MCF 10A (cell line): ENCODE results near the gene SFXN4. TPM values are rescaled to one million over a fixed set of nuclear protein-coding genes. Genes with fewer than 3 reads are reported as not detected.
"Not testable (repeated sequence)": the region's sequence is repeated elsewhere in the genome, so short reads cannot be mapped to it uniquely, and the experiment has no call there.

ENCODE experiments used
- BruUV-seq: library from RNA; stranded (reverse); fragments of 400-500 nt; replicated peaks from 2 replicates; lab custom pipeline; 2021; lab: Mats Ljungman, UMichigan
- CTCF ChIA-PET: fragments of 300-600 bp; sonication (Branson Sonifier 250); formaldehyde crosslinking; extraction: SDS; loops from one replicate; lab custom pipeline; 2021; ENCODE audit warnings: antibody characterized with exemption, inconsistent platforms; lab: Yijun Ruan, JAX
- POLR2A ChIA-PET: fragments of 300-600, 350-650 bp; sonication (Branson Sonifier 250); formaldehyde crosslinking; extraction: SDS; loops from one replicate; lab custom pipeline; 2020; ENCODE audit warnings: antibody characterized with exemption, inconsistent platforms; lab: Yijun Ruan, JAX
- DNase-seq: peaks from one replicate; pipeline ENCODE4 v3.0.0-alpha.2; 2018; ENCODE audit not compliant: unreplicated experiment
- H3K27ac Mint-ChIP-seq: one replicate; pipeline ENCODE4 v1.8.0; 2022; ENCODE audit warnings: mild to moderate bottlenecking, low read depth, mixed read lengths; ENCODE audit not compliant: unreplicated experiment
- H3K27me3 Mint-ChIP-seq: one replicate; pipeline ENCODE4 v1.8.0; 2022; ENCODE audit warnings: mixed read lengths; ENCODE audit not compliant: insufficient read depth, unreplicated experiment
- H3K36me3 Mint-ChIP-seq: one replicate; pipeline ENCODE4 v1.8.0; 2022; ENCODE audit warnings: mild to moderate bottlenecking, moderate library complexity, mixed read lengths; ENCODE audit not compliant: insufficient read depth, unreplicated experiment
- H3K4me1 Mint-ChIP-seq: one replicate; pipeline ENCODE4 v1.8.0; 2022; ENCODE audit warnings: mixed read lengths; ENCODE audit not compliant: insufficient read depth, unreplicated experiment
- H3K4me3 Mint-ChIP-seq: one replicate; pipeline ENCODE4 v1.8.0; 2022; ENCODE audit warnings: mild to moderate bottlenecking, moderate library complexity, mixed read lengths; ENCODE audit not compliant: unreplicated experiment
- H3K9me3 Mint-ChIP-seq: one replicate; pipeline ENCODE4 v1.8.0; 2022; ENCODE audit warnings: mixed read lengths; ENCODE audit not compliant: unreplicated experiment
- intact Hi-C: fragments of 100-400 bp; cut with micrococcal nuclease; formaldehyde crosslinking; loops from 2 replicates; pipeline ENCODE4 v1.14.1; 2022
- total RNA-seq: library from RNA; stranded (reverse); gene quantifications from 2 replicates; pipeline ENCODE4 v1.2.3, GENCODE V29; 2022
- TF ChIP-seq, protein P1 (sequence below): fragments of 200-600 bp; IDR thresholded peaks from one replicate; pipeline ENCODE4 v1.8.0; 2022; ENCODE audit warnings: antibody characterized with exemption, mild to moderate bottlenecking; ENCODE audit not compliant: unreplicated experiment

SFXN4 gene
- total RNA-seq, 1 experiment from 2014 or later: 44.7 TPM

GRCh38 chr10:119115926-119116325, 49.6 kb downstream of the SFXN4 start:
- Mint-ChIP-seq H3K27ac (no peak overlapping the region), H3K4me3 (no peak overlapping the region), H3K36me3 (peaks cover 71% of the 10 kb centered on the region), H3K9me3 (no peaks in the 10 kb centered on the region), H3K4me1 (peaks cover 15% of the 10 kb centered on the region), H3K27me3 (no peaks in the 10 kb centered on the region)
- DNase-seq: no peak
- BruUV-seq: no TSS peak
- TF ChIP-seq, protein P1, sequence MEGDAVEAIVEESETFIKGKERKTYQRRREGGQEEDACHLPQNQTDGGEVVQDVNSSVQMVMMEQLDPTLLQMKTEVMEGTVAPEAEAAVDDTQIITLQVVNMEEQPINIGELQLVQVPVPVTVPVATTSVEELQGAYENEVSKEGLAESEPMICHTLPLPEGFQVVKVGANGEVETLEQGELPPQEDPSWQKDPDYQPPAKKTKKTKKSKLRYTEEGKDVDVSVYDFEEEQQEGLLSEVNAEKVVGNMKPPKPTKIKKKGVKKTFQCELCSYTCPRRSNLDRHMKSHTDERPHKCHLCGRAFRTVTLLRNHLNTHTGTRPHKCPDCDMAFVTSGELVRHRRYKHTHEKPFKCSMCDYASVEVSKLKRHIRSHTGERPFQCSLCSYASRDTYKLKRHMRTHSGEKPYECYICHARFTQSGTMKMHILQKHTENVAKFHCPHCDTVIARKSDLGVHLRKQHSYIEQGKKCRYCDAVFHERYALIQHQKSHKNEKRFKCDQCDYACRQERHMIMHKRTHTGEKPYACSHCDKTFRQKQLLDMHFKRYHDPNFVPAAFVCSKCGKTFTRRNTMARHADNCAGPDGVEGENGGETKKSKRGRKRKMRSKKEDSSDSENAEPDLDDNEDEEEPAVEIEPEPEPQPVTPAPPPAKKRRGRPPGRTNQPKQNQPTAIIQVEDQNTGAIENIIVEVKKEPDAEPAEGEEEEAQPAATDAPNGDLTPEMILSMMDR: no peak
- CTCF ChIA-PET: interaction anchor here (1.0 to 1.1 kb wide), 2 partner anchors 9 to 302 kb away, joined by 5 read pairs; no protein-coding TSS in a partner anchor
- POLR2A ChIA-PET: interaction anchor here (0.6 to 2.8 kb wide), 4 partner anchors 11 to 377 kb away, joined by 3 to 8 read pairs (median 4); partner anchors contain the start of gene SFXN4
- intact Hi-C loops: no loop called here

DNA sequence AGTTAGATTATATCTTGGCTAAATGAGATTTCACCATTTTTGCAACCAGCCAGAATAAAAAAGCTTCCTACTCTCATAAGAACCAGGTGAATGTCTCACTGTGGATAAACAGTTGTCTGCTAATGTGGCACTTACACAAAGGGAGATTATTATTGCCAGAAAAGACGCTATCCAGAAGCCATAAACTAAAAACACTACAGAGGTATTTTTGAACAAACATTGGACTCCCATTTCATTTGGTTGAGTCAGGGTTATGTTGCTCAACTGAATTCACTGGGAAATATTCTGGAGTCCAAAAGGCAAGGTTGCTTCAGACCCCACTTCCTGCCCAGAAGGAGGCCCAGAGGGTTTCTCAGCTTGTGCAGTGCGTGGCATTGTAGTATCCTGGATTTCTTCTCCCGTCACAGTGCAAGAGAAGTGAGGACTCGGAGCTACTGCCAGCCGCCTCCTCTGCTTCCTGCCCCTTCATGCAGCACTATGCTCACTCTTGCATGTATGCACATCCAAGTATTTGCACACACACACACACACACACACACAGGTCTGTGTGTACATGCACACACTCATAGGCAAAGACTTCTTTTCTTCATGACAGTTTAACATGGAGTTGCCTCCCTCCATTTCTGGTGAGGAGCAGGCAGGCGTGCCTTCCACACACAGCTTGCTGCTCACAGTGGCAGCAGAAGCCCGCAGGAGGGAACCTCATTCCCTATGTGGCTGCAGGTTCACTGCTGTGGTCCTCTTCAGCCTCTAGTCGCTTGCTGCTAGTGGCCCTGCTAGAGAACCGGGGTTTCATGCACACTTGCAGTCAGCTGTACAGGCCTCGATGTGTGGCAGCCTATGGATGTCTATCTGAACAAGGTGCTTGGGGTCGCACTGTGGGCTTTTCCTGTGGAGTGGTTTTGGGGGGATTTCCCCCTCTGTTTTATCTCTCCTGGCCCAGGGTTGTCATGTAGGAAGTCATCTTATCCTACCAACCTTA, 51.5 kb downstream of the SFXN4 start:
- intact Hi-C loops: no loop called here
- Mint-ChIP-seq H3K9me3 (no peaks in the 10 kb centered on the region), H3K4me1 (peaks cover 15% of the 10 kb centered on the region), H3K36me3 (peaks cover 69% of the 10 kb centered on the region), H3K27me3 (no peaks in the 10 kb centered on the region), H3K4me3 (peak overlapping the region; percentile 41), H3K27ac (peak overlapping the region; percentile 83)
- DNase-seq: peak; percentile 96
- CTCF ChIA-PET: interaction anchor here (0.5 to 0.9 kb wide), 3 partner anchors 9 to 92 kb away, joined by 3 to 5 read pairs (median 3); no protein-coding TSS in a partner anchor
- TF ChIP-seq, protein P1: no peak
- POLR2A ChIA-PET: interaction anchor here (0.6 to 2.8 kb wide), 10 partner anchors 9 to 671 kb away, joined by 3 to 15 read pairs (median 4); partner anchors contain the start of gene DENND10
- no TSS peak for BruUV-seq

GRCh38 chr10:119112056-119112455, 53.5 kb downstream of the SFXN4 start:
- ChIA-PET CTCF (no interaction called here), POLR2A (interaction anchor here (0.8 to 2.3 kb wide), 2 partner anchors 8 to 11 kb away, joined by 3 to 15 read pairs; partner anchors contain the start of gene DENND10)
- no peaks in the 10 kb centered on the region for H3K9me3 Mint-ChIP-seq
- no peak overlapping the region for H3K4me3 Mint-ChIP-seq
- no peak for DNase-seq
- H3K27ac Mint-ChIP-seq: peak overlapping the region; percentile 83
- H3K4me1 Mint-ChIP-seq: peaks cover 15% of the 10 kb centered on the region
- peaks cover 69% of the 10 kb centered on the region for H3K36me3 Mint-ChIP-seq
- intact Hi-C loops: no loop called here
- TF ChIP-seq, protein P1: no peak
- no TSS peak for BruUV-seq
- no peaks in the 10 kb centered on the region for H3K27me3 Mint-ChIP-seq

DNA sequence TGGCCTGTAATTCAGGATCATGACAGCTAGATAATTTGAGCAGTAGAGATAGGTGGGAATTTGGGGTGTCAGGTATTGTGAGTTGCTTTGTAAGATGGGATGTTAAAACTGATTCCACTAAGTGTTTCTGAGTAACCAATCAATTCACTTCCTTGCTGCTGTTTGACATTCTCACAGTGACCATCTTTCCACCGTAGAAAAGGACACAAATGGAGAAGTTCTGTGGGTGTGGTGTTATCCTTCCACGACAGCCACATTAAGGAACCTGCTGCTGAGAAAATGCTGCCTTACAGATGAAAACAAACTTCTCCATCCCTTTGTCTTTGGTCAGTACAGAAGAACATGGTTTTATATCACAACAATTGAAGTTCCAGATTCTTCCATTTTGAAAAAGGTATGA, 57.7 kb downstream of the SFXN4 start:
- CTCF ChIA-PET, H3K27ac Mint-ChIP-seq: not testable (repeated sequence)
- POLR2A ChIA-PET: interaction anchor here (11.2 kb wide), 1 partner anchor 28 kb away, joined by 126 read pairs; the partner anchor contains the start of gene EIF3A

GRCh38 chr10:119107106-119107505, 58.4 kb downstream of the SFXN4 start:
- H3K4me3 Mint-ChIP-seq, DNase-seq, intact Hi-C loops, H3K27me3 Mint-ChIP-seq, BruUV-seq, H3K27ac Mint-ChIP-seq, H3K9me3 Mint-ChIP-seq, H3K4me1 Mint-ChIP-seq: not testable (repeated sequence)
- ChIA-PET CTCF (interaction anchor here (1.6 kb wide), 1 partner anchor 9 kb away, joined by 5 read pairs; no protein-coding TSS in a partner anchor), POLR2A (interaction anchor here (11.2 kb wide), 1 partner anchor 27 kb away, joined by 126 read pairs; the partner anchor contains the start of gene EIF3A)
- H3K36me3 Mint-ChIP-seq: peaks cover 37% of the 10 kb centered on the region

More for the DNA sequence above, 57.7 kb downstream of the SFXN4 start:
- H3K4me1 Mint-ChIP-seq, H3K27me3 Mint-ChIP-seq, H3K9me3 Mint-ChIP-seq, intact Hi-C loops, DNase-seq, BruUV-seq, H3K4me3 Mint-ChIP-seq: not testable (repeated sequence)
- H3K36me3 Mint-ChIP-seq: peaks cover 44% of the 10 kb centered on the region

GRCh38 chr10:119105899-119106298, 59.6 kb downstream of the SFXN4 start:
- BruUV-seq, H3K4me1 Mint-ChIP-seq, DNase-seq, H3K27ac Mint-ChIP-seq, intact Hi-C loops, H3K27me3 Mint-ChIP-seq, H3K4me3 Mint-ChIP-seq, H3K9me3 Mint-ChIP-seq: not testable (repeated sequence)
- ChIA-PET CTCF (interaction anchor here (1.6 kb wide), 1 partner anchor 10 kb away, joined by 5 read pairs; no protein-coding TSS in a partner anchor), POLR2A (interaction anchor here (11.2 kb wide), 1 partner anchor 26 kb away, joined by 126 read pairs; the partner anchor contains the start of gene EIF3A)
- H3K36me3 Mint-ChIP-seq: peaks cover 32% of the 10 kb centered on the region
